Neutrophil (primary cell): Measurements from ENCODE around the gene FNBP1L.
"Not testable (repeated sequence)": the region's sequence is repeated elsewhere in the genome, so short reads cannot be mapped to it uniquely, and the experiment has no call there.

Experiments used
- H3K27ac ChIP-seq: fragments of 200-600 bp; sonication (generic); 2 replicates; pipeline ENCODE4 v1.5.1; 2016; ENCODE audit warnings: mild to moderate bottlenecking, moderate library complexity
- H3K27me3 ChIP-seq: fragments of 200-600 bp; sonication (generic); 2 replicates; pipeline ENCODE4 v1.6.0; 2016; ENCODE audit warnings: mild to moderate bottlenecking
- H3K36me3 ChIP-seq: fragments of 200-600 bp; sonication (generic); 2 replicates; pipeline ENCODE4 v1.5.1; 2017
- H3K4me1 ChIP-seq, 2 experiments: fragments of 200-600 bp in 1 of 2; sonication (generic) in 1 of 2; 1 replicate in 1 of 2; 2 replicates in 1 of 2; pipeline versions ENCODE4 v1.5.1 to v1.6.1; 2013 to 2016; ENCODE audit warnings: low read depth in 1 of 2, low read length in 1 of 2, mild to moderate bottlenecking in 1 of 2, moderate library complexity in 1 of 2; ENCODE audit not compliant: control insufficient read depth in 1 of 2, insufficient read depth in 1 of 2
- H3K4me3 ChIP-seq, 2 experiments: fragments of 200-600 bp in 1 of 2; sonication (generic) in 1 of 2; 1 replicate in 1 of 2; 2 replicates in 1 of 2; pipeline ENCODE4 v1.5.1; 2013 to 2016; ENCODE audit warnings: low read depth in 1 of 2, low read length in 1 of 2, mild to moderate bottlenecking in 1 of 2, moderate library complexity in 1 of 2
- H3K9me3 ChIP-seq: fragments of 200-600 bp; sonication (generic); 2 replicates; pipeline ENCODE4 v1.5.1; 2016
- CTCF ChIP-seq: fragments of 200-600 bp; sonication (generic); IDR thresholded peaks from 2 replicates; pipeline ENCODE4 v1.5.1; 2016; ENCODE audit warnings: antibody characterized with exemption

The FNBP1L gene

GRCh38 chr1:93552741-93553455 lies 105.0 kb downstream of the FNBP1L start:
- Histone ChIP-seq H3K4me3 (no peak overlapping the region), H3K4me1 (peaks cover 26 to 34% of the 10 kb centered on the region in 2 experiments)

GRCh38 chr1:93553886-93554490 lies 106.1 kb downstream of the FNBP1L start:
- peaks cover 26 to 32% of the 10 kb centered on the region in 2 experiments for H3K4me1 ChIP-seq
- H3K4me3 ChIP-seq, H3K36me3 ChIP-seq, H3K27ac ChIP-seq, H3K27me3 ChIP-seq, H3K9me3 ChIP-seq: not testable (repeated sequence)

More at GRCh38 chr1:93552741-93553455, 105.0 kb downstream of the FNBP1L start:
- Histone ChIP-seq H3K9me3 (no peaks in the 10 kb centered on the region), H3K27ac (peak overlapping the region; percentile 32), H3K27me3 (no peaks in the 10 kb centered on the region), H3K36me3 (no peaks in the 10 kb centered on the region)
- no peak for TF ChIP-seq CTCF

GRCh38 chr1:93554883-93555872 lies 107.3 kb downstream of the FNBP1L start:
- H3K27ac ChIP-seq: no peak overlapping the region
- H3K4me1 ChIP-seq: peaks cover 19 to 20% of the 10 kb centered on the region in 2 experiments
- no peaks in the 10 kb centered on the region for H3K9me3 ChIP-seq
- no peak overlapping the region for H3K4me3 ChIP-seq
- no peaks in the 10 kb centered on the region for H3K36me3 ChIP-seq
- no peak for TF ChIP-seq CTCF
- no peaks in the 10 kb centered on the region for H3K27me3 ChIP-seq

GRCh38 chr1:93556291-93556690 lies 108.4 kb downstream of the FNBP1L start:
- H3K27me3 ChIP-seq: no peaks in the 10 kb centered on the region
- no peaks in the 10 kb centered on the region for H3K36me3 ChIP-seq

GRCh38 chr1:93559045-93559444 lies 111.1 kb downstream of the FNBP1L start:
- no peak overlapping the region for H3K4me3 ChIP-seq
- no peak for TF ChIP-seq CTCF
- no peaks in the 10 kb centered on the region for H3K27me3 ChIP-seq
- H3K27ac ChIP-seq: no peak overlapping the region
- H3K36me3 ChIP-seq: no peaks in the 10 kb centered on the region
- no peaks in the 10 kb centered on the region for H3K9me3 ChIP-seq
- no peaks in the 10 kb centered on the region for H3K4me1 ChIP-seq

More at GRCh38 chr1:93556291-93556690, 108.4 kb downstream of the FNBP1L start:
- H3K4me1 ChIP-seq: peaks cover 18 to 19% of the 10 kb centered on the region in 2 experiments
- H3K27ac ChIP-seq: no peak overlapping the region
- no peak overlapping the region for H3K4me3 ChIP-seq
- no peak for TF ChIP-seq CTCF
- H3K9me3 ChIP-seq: no peaks in the 10 kb centered on the region
